ENCODE data around the gene SFSWAP. TPM values are rescaled to one million over a fixed set of nuclear protein-coding genes. Genes with fewer than 3 reads are reported as not detected.

Gene SFSWAP
- total RNA-seq, 2 experiments from 2014 or later = 51.1 to 57.4 TPM

DNA sequence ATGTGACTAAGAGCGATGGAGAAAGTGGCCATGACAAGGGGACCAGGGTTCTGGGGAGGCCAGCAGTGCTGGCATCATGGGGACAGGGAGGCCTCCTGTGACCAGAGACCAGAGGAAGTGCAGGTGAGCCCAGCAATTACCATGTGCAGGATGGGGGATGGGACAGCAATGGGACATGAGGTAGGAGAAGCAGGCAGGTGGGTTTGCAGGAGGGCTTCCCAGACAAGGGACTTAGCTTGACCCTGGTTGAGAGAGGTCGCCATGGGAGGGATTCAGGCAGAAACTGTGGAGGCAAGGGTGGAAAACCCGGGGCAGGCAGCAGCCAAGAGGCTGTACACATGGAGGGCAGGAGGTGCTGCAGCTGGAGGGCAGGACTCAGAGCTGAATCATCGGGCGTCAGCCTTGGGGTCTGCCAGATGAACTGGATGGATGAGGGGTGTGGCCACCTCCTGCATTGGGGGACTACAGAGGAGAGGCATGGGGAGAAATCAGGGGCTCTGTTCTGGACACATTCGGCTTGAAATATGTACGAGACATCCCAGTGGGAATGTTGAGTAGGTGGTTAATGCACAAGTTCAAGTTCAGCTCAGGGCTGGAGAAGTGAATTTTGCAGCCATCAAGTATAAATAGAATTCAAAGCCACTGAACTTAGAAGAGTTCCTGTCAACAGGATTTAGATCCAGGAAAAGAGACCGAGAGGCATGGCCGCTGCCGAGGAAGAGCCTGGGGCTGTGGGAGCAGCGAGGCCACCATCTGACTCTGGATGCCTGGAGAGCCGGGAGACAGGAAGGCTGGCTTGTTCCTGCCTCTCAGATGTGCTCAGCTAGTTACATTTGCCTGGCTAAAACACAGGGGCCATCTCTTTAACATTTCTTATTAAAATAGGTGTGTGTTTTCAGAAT is 36.6 kb downstream of the SFSWAP start:
- no peak overlapping the region for H3K27ac Mint-ChIP-seq
- no peaks in the 10 kb centered on the region for H3K27me3 Mint-ChIP-seq
- H3K36me3 Mint-ChIP-seq = peaks cover 46% of the 10 kb centered on the region
- H3K4me1 Mint-ChIP-seq = no peaks in the 10 kb centered on the region
- no peak overlapping the region for H3K4me3 Mint-ChIP-seq
- peaks cover 6% of the 10 kb centered on the region for H3K9me3 Mint-ChIP-seq
- DNase-seq = no peak

- Mint-ChIP-seq H3K9me3 (peaks cover 2% of the 10 kb centered on the region), H3K36me3 (peaks cover 39% of the 10 kb centered on the region), H3K4me3 (no peak overlapping the region), H3K27me3 (no peaks in the 10 kb centered on the region), H3K4me1 (no peaks in the 10 kb centered on the region), H3K27ac (no peak overlapping the region)
- no peak for DNase-seq
These were observed 38.9 kb downstream of the SFSWAP start for GRCh38 chr12:131749618-131750315.

GRCh38 chr12:131751335-131751734 is 40.4 kb downstream of the SFSWAP start:
- Mint-ChIP-seq H3K27me3 (no peaks in the 10 kb centered on the region), H3K36me3 (peaks cover 36% of the 10 kb centered on the region), H3K9me3 (no peaks in the 10 kb centered on the region), H3K27ac (no peak overlapping the region), H3K4me1 (peaks cover 2% of the 10 kb centered on the region), H3K4me3 (no peak overlapping the region)
- DNase-seq = no peak

GRCh38 chr12:131752451-131752850 is 41.6 kb downstream of the SFSWAP start:
- H3K36me3 Mint-ChIP-seq = peaks cover 36% of the 10 kb centered on the region
- H3K9me3 Mint-ChIP-seq = no peaks in the 10 kb centered on the region
- no peaks in the 10 kb centered on the region for H3K27me3 Mint-ChIP-seq
- DNase-seq = no peak
- no peak overlapping the region for H3K4me3 Mint-ChIP-seq
- peaks cover 2% of the 10 kb centered on the region for H3K4me1 Mint-ChIP-seq
- H3K27ac Mint-ChIP-seq = no peak overlapping the region

- no peak overlapping the region for H3K4me3 Mint-ChIP-seq
- no peaks in the 10 kb centered on the region for H3K9me3 Mint-ChIP-seq
- DNase-seq = no peak
- peaks cover 2% of the 10 kb centered on the region for H3K4me1 Mint-ChIP-seq
- H3K36me3 Mint-ChIP-seq = peaks cover 35% of the 10 kb centered on the region
- H3K27me3 Mint-ChIP-seq = no peaks in the 10 kb centered on the region
- H3K27ac Mint-ChIP-seq = no peak overlapping the region
These were observed 42.1 kb downstream of the SFSWAP start for GRCh38 chr12:131753005-131753404.

- Mint-ChIP-seq H3K4me3 (no peak overlapping the region), H3K27me3 (no peaks in the 10 kb centered on the region), H3K9me3 (no peaks in the 10 kb centered on the region), H3K36me3 (peaks cover 36% of the 10 kb centered on the region), H3K27ac (no peak overlapping the region), H3K4me1 (peaks cover 2% of the 10 kb centered on the region)
- no peak for DNase-seq
These were observed 42.9 kb downstream of the SFSWAP start for GRCh38 chr12:131753757-131754156.

GRCh38 chr12:131754184-131754583 is 43.3 kb downstream of the SFSWAP start:
- H3K27ac Mint-ChIP-seq = no peak overlapping the region
- peaks cover 36% of the 10 kb centered on the region for H3K36me3 Mint-ChIP-seq
- DNase-seq = no peak
- H3K4me3 Mint-ChIP-seq = no peak overlapping the region
- H3K27me3 Mint-ChIP-seq = no peaks in the 10 kb centered on the region
- no peaks in the 10 kb centered on the region for H3K9me3 Mint-ChIP-seq
- peaks cover 2% of the 10 kb centered on the region for H3K4me1 Mint-ChIP-seq

DNA sequence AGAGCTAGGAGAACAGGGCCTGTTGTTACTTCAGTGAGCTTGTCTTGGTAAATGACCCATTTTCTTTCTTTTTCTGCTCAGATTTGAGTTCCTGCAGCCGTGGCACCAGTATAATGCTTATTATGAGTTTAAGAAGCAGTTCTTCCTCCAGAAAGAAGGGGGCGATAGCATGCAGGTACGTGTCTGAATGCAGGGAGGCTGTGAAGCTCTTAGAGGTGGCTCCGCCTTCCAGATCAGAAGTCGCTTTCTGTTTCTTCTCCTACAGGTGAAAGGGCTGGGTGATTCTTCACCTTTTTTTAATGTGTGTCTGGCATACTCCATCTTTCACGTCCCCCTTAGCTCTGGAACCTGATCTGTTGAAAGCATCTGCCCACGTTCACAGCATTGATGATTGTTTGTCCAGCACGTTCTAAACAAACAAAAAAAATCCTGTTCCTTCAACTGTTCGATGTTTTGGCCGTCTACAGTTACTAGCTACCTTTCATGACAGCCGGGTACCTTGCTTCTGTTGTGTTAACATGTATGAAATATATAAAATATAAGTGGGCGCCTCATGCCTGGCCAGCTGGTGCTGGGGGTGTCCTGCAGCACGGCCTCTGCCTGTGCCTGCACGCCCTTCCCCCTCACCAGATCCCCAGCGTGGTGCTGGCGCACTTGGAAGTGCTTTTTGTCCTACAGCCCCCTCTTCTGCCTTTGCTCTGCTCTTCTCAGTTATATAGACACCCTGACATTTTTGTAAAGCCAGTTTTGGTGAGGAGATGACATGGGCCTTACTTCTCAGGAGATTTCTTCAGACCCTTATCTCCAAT is 44.6 kb downstream of the SFSWAP start:
- H3K4me1 Mint-ChIP-seq = peaks cover 2% of the 10 kb centered on the region
- H3K27me3 Mint-ChIP-seq = no peaks in the 10 kb centered on the region
- H3K9me3 Mint-ChIP-seq = no peaks in the 10 kb centered on the region
- H3K27ac Mint-ChIP-seq = no peak overlapping the region
- DNase-seq = peak; percentile 18
- peaks cover 37% of the 10 kb centered on the region for H3K36me3 Mint-ChIP-seq
- no peak overlapping the region for H3K4me3 Mint-ChIP-seq

DNA sequence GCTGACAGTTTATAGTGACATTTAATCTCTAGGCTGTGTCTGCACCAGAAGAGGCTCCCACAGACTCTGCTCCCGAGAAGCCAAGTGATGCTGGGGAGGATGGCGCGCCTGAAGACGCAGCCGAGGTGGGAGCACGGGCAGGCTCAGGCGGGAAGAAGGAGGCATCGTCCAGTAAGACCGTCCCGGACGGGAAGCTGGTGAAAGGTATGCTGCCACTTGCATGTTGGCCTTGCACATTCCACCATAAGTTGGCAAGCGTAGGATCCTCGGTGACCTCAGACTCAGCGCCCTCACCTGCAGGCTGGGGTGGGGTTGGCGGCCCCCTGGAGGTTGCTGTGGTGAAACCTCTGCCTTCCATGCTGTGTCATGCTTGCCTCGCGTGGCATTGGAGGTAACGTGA is 45.6 kb downstream of the SFSWAP start:
- no peaks in the 10 kb centered on the region for H3K27me3 Mint-ChIP-seq
- H3K9me3 Mint-ChIP-seq = no peaks in the 10 kb centered on the region
- H3K36me3 Mint-ChIP-seq = peaks cover 43% of the 10 kb centered on the region
- peaks cover 2% of the 10 kb centered on the region for H3K4me1 Mint-ChIP-seq
- H3K27ac Mint-ChIP-seq = no peak overlapping the region
- no peak overlapping the region for H3K4me3 Mint-ChIP-seq
- DNase-seq = no peak

- no peak for DNase-seq
These were observed 46.2 kb downstream of the SFSWAP start for GRCh38 chr12:131757111-131757510.

GRCh38 chr12:131758016-131758739 is 47.3 kb downstream of the SFSWAP start:
- Mint-ChIP-seq H3K9me3 (no peaks in the 10 kb centered on the region), H3K36me3 (peaks cover 34% of the 10 kb centered on the region), H3K4me3 (no peak overlapping the region), H3K27me3 (no peaks in the 10 kb centered on the region), H3K4me1 (peaks cover 2% of the 10 kb centered on the region), H3K27ac (no peak overlapping the region)
- no peak for DNase-seq

More at GRCh38 chr12:131757111-131757510, 46.2 kb downstream of the SFSWAP start:
- peaks cover 2% of the 10 kb centered on the region for H3K4me1 Mint-ChIP-seq
- no peak overlapping the region for H3K4me3 Mint-ChIP-seq
- H3K27me3 Mint-ChIP-seq = no peaks in the 10 kb centered on the region
- H3K27ac Mint-ChIP-seq = no peak overlapping the region
- no peaks in the 10 kb centered on the region for H3K9me3 Mint-ChIP-seq
- H3K36me3 Mint-ChIP-seq = peaks cover 44% of the 10 kb centered on the region

- no peaks in the 10 kb centered on the region for H3K9me3 Mint-ChIP-seq
- no peaks in the 10 kb centered on the region for H3K27me3 Mint-ChIP-seq
- no peak for DNase-seq
- H3K27ac Mint-ChIP-seq = no peak overlapping the region
- H3K4me3 Mint-ChIP-seq = no peak overlapping the region
- H3K4me1 Mint-ChIP-seq = peaks cover 2% of the 10 kb centered on the region
- peaks cover 25% of the 10 kb centered on the region for H3K36me3 Mint-ChIP-seq
These were observed 48.3 kb downstream of the SFSWAP start for GRCh38 chr12:131759176-131759575.

DNA sequence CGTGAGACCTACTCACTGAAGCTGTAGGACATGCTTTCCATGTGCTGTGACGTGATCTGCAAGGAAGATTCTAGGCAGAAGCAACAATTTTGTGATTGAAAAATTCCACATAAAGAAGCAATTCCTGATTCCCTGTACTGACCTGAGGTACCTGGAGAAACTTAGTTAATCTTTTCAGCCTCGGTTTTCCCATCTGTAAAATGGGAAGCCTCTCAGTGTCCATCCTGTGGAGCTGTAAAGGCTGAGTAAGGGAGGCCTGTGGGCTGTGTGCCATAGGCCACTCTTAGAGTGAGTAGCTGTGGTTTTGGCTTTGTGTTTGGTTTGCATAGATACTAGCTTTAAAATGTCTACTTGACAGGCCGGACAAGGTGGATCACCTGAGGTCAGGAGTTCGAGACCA is 50.7 kb downstream of the SFSWAP start:
- Mint-ChIP-seq H3K4me1 (no peaks in the 10 kb centered on the region), H3K27me3 (no peaks in the 10 kb centered on the region), H3K9me3 (no peaks in the 10 kb centered on the region), H3K36me3 (peaks cover 17% of the 10 kb centered on the region), H3K27ac (no peak overlapping the region), H3K4me3 (no peak overlapping the region)
- no peak for DNase-seq

GRCh38 chr12:131764738-131765137 is 53.8 kb downstream of the SFSWAP start:
- DNase-seq = no peak
- Mint-ChIP-seq H3K9me3 (no peaks in the 10 kb centered on the region), H3K27ac (no peak overlapping the region), H3K27me3 (no peaks in the 10 kb centered on the region), H3K4me3 (no peak overlapping the region), H3K36me3 (peaks cover 12% of the 10 kb centered on the region), H3K4me1 (no peaks in the 10 kb centered on the region)
